Gastrocnemius medialis (tissue), 4 donors: ENCODE measurements around the gene ARID1B. TPM values are rescaled to one million over a fixed set of nuclear protein-coding genes. Genes with fewer than 3 reads are reported as not detected.
"Not testable (repeated sequence)": the region's sequence is repeated elsewhere in the genome, so short reads cannot be mapped to it uniquely, and the experiment has no call there.

Source experiments
- ATAC-seq, 2 donors: fragments of 150-250 bp; one replicate each; pipeline ENCODE4 v1.9.1; 2016
- DNase-seq, 2 donors: peaks; one replicate each; pipeline ENCODE4 v3.0.0-alpha.2; 2019
- H3K27ac ChIP-seq, 4 donors: fragments of 200-600 bp; sonication (generic); 1 replicate in 1 of 4; 2 replicates in 3 of 4; pipeline ENCODE4 v1.5.1; 2016 to 2018; ENCODE audit warnings: mild to moderate bottlenecking in 2 of 4, moderate library complexity in 1 of 4
- H3K27me3 ChIP-seq, 3 donors: fragments of 200-600 bp; sonication (generic) in 2 of 3; 1 replicate in 1 of 3; 2 replicates in 2 of 3; pipeline versions ENCODE4 v1.5.1 to v1.6.0; 2016 to 2019; ENCODE audit warnings: mild to moderate bottlenecking in 1 of 3, moderate library complexity in 1 of 3
- H3K36me3 ChIP-seq, 2 donors: fragments of 200-600 bp; sonication (generic) in 1 of 2; one replicate each; pipeline ENCODE4 v1.5.1; 2017 to 2018
- H3K4me1 ChIP-seq, 2 donors: fragments of 200-600 bp; sonication (generic) in 1 of 2; one replicate each; pipeline ENCODE4 v1.5.1; 2016 to 2017; ENCODE audit warnings: mild to moderate bottlenecking in 2 of 2
- H3K4me3 ChIP-seq, 4 donors: fragments of 200-600 bp; sonication (generic) in 3 of 4; 1 replicate in 1 of 4; 2 replicates in 3 of 4; pipeline ENCODE4 v1.5.1; 2016 to 2019; ENCODE audit warnings: mild to moderate bottlenecking in 2 of 4
- H3K9me3 ChIP-seq, 3 donors: fragments of 200-600 bp; sonication (generic) in 2 of 3; 1 replicate in 1 of 3; 2 replicates in 2 of 3; pipeline ENCODE4 v1.5.1; 2016 to 2019
- CTCF ChIP-seq, 5 experiments: fragments of 450-650 bp in 3 of 5; fragments of 200-600 bp in 2 of 5; sonication (generic) in 2 of 5; IDR thresholded peaks in 4 of 5; conservative IDR thresholded peaks in 1 of 5; 1 replicate in 4 of 5; 2 replicates in 1 of 5; pipeline ENCODE4 v1.5.1; 2016 to 2019; ENCODE audit warnings: antibody characterized with exemption in 5 of 5, mild to moderate bottlenecking in 3 of 5, moderate library complexity in 3 of 5
- POLR2A ChIP-seq, 2 donors: fragments of 450-650 bp; IDR thresholded peaks; one replicate each; pipeline ENCODE4 v1.6.1; 2017; ENCODE audit warnings: antibody characterized with exemption in 2 of 2, mild to moderate bottlenecking in 2 of 2, moderate library complexity in 2 of 2
- in situ Hi-C, 4 donors: fragments of 200-750 bp; cut with MboI; loops; one replicate each; pipeline versions ENCODE4 v1.15.0 to v1.8.0; 2017; ENCODE audit warnings: low sequenced_read_pairs in 4 of 4
- intact Hi-C: fragments of 100-400 bp; cut with DNase I; formaldehyde crosslinking; loops from one replicate; pipeline ENCODE4 v1.15.1; 2023; ENCODE audit warnings: low total_unique reads
- total RNA-seq, 4 donors: library from RNA; depleted of rRNA; stranded (reverse); fragments of >200 nt; gene quantifications; one replicate each; pipeline versions ENCODE4 v1.1.0 to v1.2.3, GENCODE V29; 2016

Gene ARID1B
- total RNA-seq, 4 donors from 2014 or later, result 54.9 to 75.3 (median 62.0) TPM

DNA sequence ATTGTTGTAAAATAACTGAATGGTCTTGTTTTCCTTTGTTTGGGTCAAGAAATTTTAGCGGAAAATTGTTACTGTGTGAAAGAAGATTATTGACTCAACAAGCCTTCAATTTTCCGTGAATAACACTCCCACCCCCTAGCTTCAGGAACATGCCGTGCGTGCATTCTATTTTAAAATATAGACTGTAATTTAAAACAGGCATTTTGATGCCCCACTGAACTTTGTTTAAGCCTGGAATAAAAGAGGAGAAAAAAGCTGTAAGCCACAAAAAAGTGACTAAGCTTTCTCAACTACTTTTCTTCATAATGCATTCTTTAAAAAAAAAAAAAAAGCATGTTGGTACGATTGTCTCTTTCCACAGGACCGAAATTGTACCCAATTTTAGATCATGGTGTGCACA, 166.0 kb downstream of the ARID1B start:
- in situ Hi-C loops (no loop called here), intact Hi-C loops (loop anchor here (5.0 kb wide), 1 partner anchor 256 kb away; no protein-coding TSS in a partner anchor)
- ATAC-seq, result no peak
- no peaks in the 10 kb centered on the region for H3K27me3 ChIP-seq
- H3K9me3 ChIP-seq, result no peaks in the 10 kb centered on the region
- H3K27ac ChIP-seq, result peak overlapping the region in 2 of 4 donors; percentile 24 to 58
- TF ChIP-seq CTCF (IDR thresholded peaks at IDR 0.05 in 4 of 5, conservative IDR thresholded peaks at IDR 0.05 in 1 of 5) (peak in 3 of 5 experiments; percentile 13 to 28 (median 13)), POLR2A (IDR thresholded peaks at IDR 0.05) (no peak)
- H3K4me3 ChIP-seq, result peak overlapping the region in 1 of 4 donors; percentile 3
- H3K4me1 ChIP-seq, result peaks cover 67 to 81% of the 10 kb centered on the region in 2 donors
- no peaks in the 10 kb centered on the region for H3K36me3 ChIP-seq
- no peak for DNase-seq

DNA sequence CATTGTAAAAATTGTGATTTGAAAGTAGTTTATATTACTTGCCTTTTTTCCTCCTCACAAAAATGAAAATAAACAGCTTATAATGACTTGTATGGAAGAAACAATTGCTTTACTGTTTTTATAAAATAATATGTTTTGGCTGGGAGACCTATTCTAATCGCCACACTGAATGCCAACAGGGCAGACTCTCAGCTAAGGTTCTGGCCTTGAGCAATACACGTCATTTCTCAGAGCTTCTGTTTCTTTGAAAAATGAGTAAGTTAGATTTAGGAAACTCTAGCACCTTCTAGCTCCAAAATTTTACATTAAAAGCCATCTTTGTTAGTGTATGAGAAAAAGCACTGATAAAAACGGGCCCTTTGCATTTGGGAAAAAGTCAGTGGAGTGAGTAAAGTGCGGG, 166.6 kb downstream of the ARID1B start:
- no peaks in the 10 kb centered on the region for H3K36me3 ChIP-seq
- DNase-seq (no peak), ATAC-seq (no peak)
- H3K27ac ChIP-seq, result peak overlapping the region in 2 of 4 donors; percentile 19 to 58
- no peak for TF ChIP-seq CTCF (IDR thresholded peaks at IDR 0.05 in 4 of 5, conservative IDR thresholded peaks at IDR 0.05 in 1 of 5)
- TF ChIP-seq POLR2A (IDR thresholded peaks at IDR 0.05), result no peak
- no peaks in the 10 kb centered on the region for H3K27me3 ChIP-seq
- peaks cover 67 to 81% of the 10 kb centered on the region in 2 donors for H3K4me1 ChIP-seq
- no peak overlapping the region for H3K4me3 ChIP-seq
- intact Hi-C loops (loop anchor here (5.0 kb wide), 1 partner anchor 257 kb away; no protein-coding TSS in a partner anchor), in situ Hi-C loops (no loop called here)
- no peaks in the 10 kb centered on the region for H3K9me3 ChIP-seq

- Histone ChIP-seq H3K4me1 (peaks cover 67 to 81% of the 10 kb centered on the region in 2 donors), H3K27ac (peak overlapping the region in 2 of 4 donors; percentile 9 to 58), H3K4me3 (no peak overlapping the region), H3K9me3 (no peaks in the 10 kb centered on the region), H3K36me3 (no peaks in the 10 kb centered on the region), H3K27me3 (no peaks in the 10 kb centered on the region)
- in situ Hi-C loops (no loop called here), intact Hi-C loops (loop anchor here (5.0 kb wide), 1 partner anchor 257 kb away; no protein-coding TSS in a partner anchor)
- TF ChIP-seq CTCF (IDR thresholded peaks at IDR 0.05 in 4 of 5, conservative IDR thresholded peaks at IDR 0.05 in 1 of 5) (no peak), POLR2A (IDR thresholded peaks at IDR 0.05) (no peak)
- no peak for DNase-seq
- no peak for ATAC-seq
These were observed 167.2 kb downstream of the ARID1B start for GRCh38 chr6:156944412-156944811.

DNA sequence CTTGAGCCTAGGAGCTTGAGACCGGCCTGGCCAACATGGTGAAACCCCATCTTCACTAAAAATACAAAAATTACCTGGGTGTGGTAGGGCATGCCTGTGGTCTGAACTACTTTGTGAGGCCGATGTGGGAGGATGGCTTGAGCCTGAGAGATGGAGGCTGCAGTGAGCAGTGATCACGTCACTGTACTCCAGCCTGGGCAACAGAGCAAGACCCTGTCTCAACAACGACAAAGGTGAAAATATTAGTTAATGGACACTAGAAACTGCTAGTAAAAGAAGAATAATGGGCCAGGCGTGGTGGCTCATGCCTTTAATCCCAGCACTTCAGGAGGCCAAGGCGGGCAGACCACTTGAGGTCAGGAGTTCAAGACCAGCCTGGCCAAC, 168.6 kb downstream of the ARID1B start:
- peaks cover 67 to 78% of the 10 kb centered on the region in 2 donors for H3K4me1 ChIP-seq
- DNase-seq, H3K9me3 ChIP-seq, H3K27me3 ChIP-seq, ATAC-seq, in situ Hi-C loops, intact Hi-C loops, H3K36me3 ChIP-seq, H3K4me3 ChIP-seq: not testable (repeated sequence)
- H3K27ac ChIP-seq, result peak overlapping the region in 2 of 4 donors; percentile 36 to 52

GRCh38 chr6:156946370-156946936, 169.3 kb downstream of the ARID1B start:
- no peaks in the 10 kb centered on the region for H3K36me3 ChIP-seq
- DNase-seq, result no peak
- H3K4me3 ChIP-seq, result no peak overlapping the region
- intact Hi-C loops (no loop called here), in situ Hi-C loops (no loop called here)
- H3K27me3 ChIP-seq, result no peaks in the 10 kb centered on the region
- TF ChIP-seq CTCF (IDR thresholded peaks at IDR 0.05 in 4 of 5, conservative IDR thresholded peaks at IDR 0.05 in 1 of 5) (no peak), POLR2A (IDR thresholded peaks at IDR 0.05) (no peak)
- ATAC-seq, result no peak
- peak overlapping the region in 3 of 4 donors; percentile 31 to 92 (median 87) for H3K27ac ChIP-seq
- H3K9me3 ChIP-seq, result no peaks in the 10 kb centered on the region
- peaks cover 66 to 78% of the 10 kb centered on the region in 2 donors for H3K4me1 ChIP-seq
